Muscle layer of duodenum (tissue), 2 donors: Measurements from ENCODE around the gene FRAS1.
"Not testable (repeated sequence)": the region's sequence is repeated elsewhere in the genome, so short reads cannot be mapped to it uniquely, and the experiment has no call there.

Experiments used
- H3K27ac ChIP-seq: one replicate; pipeline ENCODE4 v1.7.0; 2013; ENCODE audit warnings: mild to moderate bottlenecking, low read length
- H3K27me3 ChIP-seq: one replicate; pipeline ENCODE4 v1.7.0; 2013; ENCODE audit warnings: low read depth, mild to moderate bottlenecking, control low read depth, low read length
- H3K36me3 ChIP-seq, 2 donors: one replicate each; pipeline ENCODE4 v1.7.0; 2013; ENCODE audit warnings: low read length in 2 of 2, control low read depth in 1 of 2, mild to moderate bottlenecking in 1 of 2; ENCODE audit not compliant: insufficient read depth in 2 of 2, control insufficient read depth in 1 of 2
- H3K4me1 ChIP-seq, 2 donors: one replicate each; pipeline ENCODE4 v1.7.0; 2013; ENCODE audit warnings: low read length in 2 of 2, mild to moderate bottlenecking in 2 of 2, control low read depth in 1 of 2, moderate library complexity in 1 of 2; ENCODE audit not compliant: insufficient read depth in 2 of 2, control insufficient read depth in 1 of 2
- H3K4me3 ChIP-seq, 2 donors: one replicate each; pipeline ENCODE4 v1.7.0; 2013; ENCODE audit warnings: low read length in 2 of 2, low read depth in 1 of 2, mild to moderate bottlenecking in 1 of 2
- H3K9me3 ChIP-seq, 2 donors: one replicate each; pipeline ENCODE4 v1.7.0; 2013; ENCODE audit warnings: low read length in 2 of 2, control low read depth in 1 of 2, mild to moderate bottlenecking in 1 of 2; ENCODE audit not compliant: control insufficient read depth in 1 of 2
- donor health status: healthy.

The FRAS1 gene

DNA sequence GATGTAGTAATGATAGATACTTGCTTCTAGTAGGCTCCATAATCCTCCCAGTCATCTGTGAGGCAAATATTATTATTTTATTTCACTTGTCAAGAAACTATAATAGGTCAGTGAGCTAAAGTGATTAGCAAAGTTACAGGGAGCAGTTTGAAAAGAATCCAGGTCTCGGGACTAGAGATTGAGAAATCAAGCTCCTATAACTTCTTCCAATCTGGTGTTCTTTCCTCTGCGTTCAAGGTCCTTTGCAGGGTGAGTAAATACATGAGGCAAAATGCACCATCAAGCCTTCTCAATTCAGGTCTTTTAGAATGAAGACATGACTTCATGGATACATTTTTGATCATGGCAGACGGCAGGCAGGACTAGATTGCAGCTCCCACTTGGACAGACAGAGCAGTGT lies 150.4 kb downstream of the FRAS1 start:
- Histone ChIP-seq H3K4me3 (no peak overlapping the region), H3K36me3 (no peaks in the 10 kb centered on the region), H3K27me3 (no peaks in the 10 kb centered on the region), H3K4me1 (no peaks in the 10 kb centered on the region), H3K27ac (no peak overlapping the region), H3K9me3 (no peaks in the 10 kb centered on the region)

DNA sequence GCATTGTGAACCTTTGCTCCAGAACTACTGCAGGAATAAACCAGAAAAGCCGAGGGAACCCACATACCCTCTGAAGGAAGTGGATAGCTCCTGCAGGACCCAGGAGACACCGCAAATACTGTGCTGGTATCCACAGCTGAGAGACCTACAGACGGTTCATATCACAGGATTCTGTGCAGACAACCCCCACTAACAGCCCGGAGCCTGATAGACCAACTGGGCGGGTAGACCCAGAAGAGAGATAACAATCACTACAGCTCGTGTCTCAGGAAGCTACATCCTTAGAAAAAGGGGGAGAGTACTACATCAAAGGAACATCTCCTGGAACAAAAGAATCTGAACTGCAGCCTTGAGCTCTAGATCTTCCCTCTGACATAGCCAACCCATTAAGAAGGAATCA lies 150.8 kb downstream of the FRAS1 start:
- no peak overlapping the region for H3K4me3 ChIP-seq
- no peaks in the 10 kb centered on the region for H3K27me3 ChIP-seq
- no peak overlapping the region for H3K27ac ChIP-seq
- no peaks in the 10 kb centered on the region for H3K36me3 ChIP-seq
- no peaks in the 10 kb centered on the region for H3K9me3 ChIP-seq
- H3K4me1 ChIP-seq, result no peaks in the 10 kb centered on the region

DNA sequence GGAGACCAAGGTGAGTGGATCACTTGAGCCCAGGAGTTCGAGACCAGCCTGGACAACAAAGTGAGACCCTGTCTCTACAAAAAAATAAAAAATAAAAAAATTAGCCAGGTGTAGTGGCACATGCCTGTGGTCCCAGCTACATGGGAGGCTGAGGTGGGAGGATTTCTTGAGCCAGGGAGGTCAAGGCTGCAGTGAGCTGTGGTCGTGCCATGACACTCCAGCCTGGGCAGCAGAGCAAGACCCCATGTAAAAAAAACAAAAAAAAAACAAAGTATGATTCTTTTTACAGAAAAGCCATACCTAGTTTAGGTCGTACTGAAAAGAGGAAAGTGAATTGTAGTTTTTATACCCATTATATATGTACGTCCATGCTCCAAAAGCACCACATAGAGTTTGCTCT lies 151.8 kb downstream of the FRAS1 start:
- not testable (repeated sequence) for H3K27me3 ChIP-seq, H3K4me1 ChIP-seq, H3K4me3 ChIP-seq, H3K27ac ChIP-seq, H3K9me3 ChIP-seq, H3K36me3 ChIP-seq

DNA sequence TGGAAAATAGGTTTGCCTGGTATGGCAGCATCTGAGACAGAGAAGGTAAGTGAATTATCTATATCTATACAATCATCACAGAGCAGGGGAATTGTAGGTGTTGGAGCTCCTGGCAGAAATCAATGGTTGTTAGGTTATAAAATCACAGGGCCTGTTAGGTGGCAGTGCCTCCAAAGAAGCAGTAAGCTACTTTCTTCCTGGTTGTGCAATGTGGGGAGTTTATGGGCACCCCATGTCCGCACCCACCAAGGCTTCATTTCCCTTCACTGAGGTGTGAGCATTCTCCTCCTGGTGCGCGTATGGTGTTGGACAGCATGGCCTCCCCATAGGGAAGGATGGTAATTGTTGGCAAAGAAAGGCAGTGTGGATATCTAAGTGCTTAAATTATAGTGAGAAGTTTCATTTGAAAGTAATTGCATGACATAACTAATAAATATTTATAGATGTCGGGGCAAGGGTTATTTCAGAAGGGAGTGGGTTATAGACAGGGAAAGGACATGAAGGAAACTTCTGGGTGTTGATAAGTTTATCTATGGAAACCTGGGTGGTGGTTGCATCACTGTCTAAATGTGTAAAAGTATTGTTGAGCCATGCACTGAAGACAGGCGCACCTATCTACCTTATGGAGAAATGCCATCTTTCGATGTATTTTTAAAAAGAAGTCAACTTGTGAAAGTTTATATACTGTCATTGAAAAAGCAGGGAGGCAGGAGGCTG lies 153.7 kb downstream of the FRAS1 start:
- no peak overlapping the region for H3K27ac ChIP-seq
- H3K4me3 ChIP-seq, result no peak overlapping the region

DNA sequence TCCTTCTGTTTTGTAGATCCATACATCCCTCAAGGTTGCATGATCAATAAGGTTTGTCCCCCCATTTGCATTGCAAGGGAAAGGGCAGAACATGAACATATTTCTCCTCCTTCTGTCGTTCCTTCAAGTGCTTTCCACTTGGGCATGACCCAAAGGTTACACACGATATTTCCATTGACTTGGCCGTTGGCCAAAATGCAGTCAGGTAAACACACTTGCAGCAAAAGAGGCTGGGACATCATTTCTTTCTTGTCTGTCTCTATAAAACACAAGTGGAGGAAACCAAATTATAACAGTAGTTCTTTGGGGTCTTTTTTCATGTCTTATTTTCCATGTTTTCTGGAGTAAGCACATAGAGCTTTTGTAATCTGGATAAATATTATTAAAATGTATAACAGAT lies 156.1 kb downstream of the FRAS1 start:
- H3K4me3 ChIP-seq, result no peak overlapping the region
- no peaks in the 10 kb centered on the region for H3K36me3 ChIP-seq
- no peaks in the 10 kb centered on the region for H3K9me3 ChIP-seq
- H3K27me3 ChIP-seq, result no peaks in the 10 kb centered on the region
- H3K27ac ChIP-seq, result no peak overlapping the region
- no peaks in the 10 kb centered on the region for H3K4me1 ChIP-seq

More for the DNA sequence above, 153.7 kb downstream of the FRAS1 start:
- Histone ChIP-seq H3K36me3 (no peaks in the 10 kb centered on the region), H3K4me1 (no peaks in the 10 kb centered on the region), H3K27me3 (no peaks in the 10 kb centered on the region), H3K9me3 (no peaks in the 10 kb centered on the region)

DNA sequence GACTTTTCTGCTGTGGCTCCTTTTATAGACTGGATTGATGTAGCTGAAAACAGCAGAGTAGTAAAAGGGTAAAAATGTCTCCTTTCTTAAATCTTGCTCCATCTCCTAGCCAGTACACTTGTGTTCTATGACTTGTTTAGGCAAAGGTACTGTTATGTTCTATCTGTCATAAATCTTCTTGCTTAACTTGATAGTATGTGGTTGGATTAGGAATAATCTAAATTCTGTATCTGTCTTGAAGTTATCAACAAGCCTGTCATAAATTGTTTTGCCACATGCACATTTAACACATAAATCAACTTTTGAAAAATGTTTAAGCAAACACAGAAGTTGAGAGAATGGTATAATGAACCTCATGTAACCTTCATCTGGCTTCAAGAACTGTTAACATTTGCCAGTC lies 157.0 kb downstream of the FRAS1 start:
- Histone ChIP-seq H3K4me1 (no peaks in the 10 kb centered on the region), H3K27me3 (no peaks in the 10 kb centered on the region), H3K27ac (no peak overlapping the region), H3K9me3 (no peaks in the 10 kb centered on the region), H3K36me3 (no peaks in the 10 kb centered on the region), H3K4me3 (no peak overlapping the region)

DNA sequence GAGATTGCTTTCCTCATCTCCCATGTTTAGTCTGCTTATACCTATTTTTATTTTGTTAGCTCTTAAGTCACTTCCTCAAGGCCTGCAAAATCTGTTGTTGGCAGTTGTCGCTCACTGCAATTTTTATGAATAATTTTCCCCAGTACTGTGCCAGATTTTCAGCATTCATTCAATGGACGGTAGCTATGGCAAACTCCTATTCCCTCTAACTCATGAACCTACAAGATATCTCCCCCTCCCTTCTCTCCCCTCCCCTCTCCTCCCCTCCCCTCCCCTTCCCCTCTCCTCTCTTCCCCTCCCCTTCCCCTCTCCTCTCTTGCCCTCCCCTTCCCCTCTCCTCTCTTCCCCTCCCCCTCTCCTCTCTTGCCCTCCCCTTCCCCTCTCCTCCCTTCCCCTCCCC lies 160.4 kb downstream of the FRAS1 start:
- Histone ChIP-seq H3K4me3 (no peak overlapping the region), H3K36me3 (no peaks in the 10 kb centered on the region), H3K4me1 (no peaks in the 10 kb centered on the region), H3K9me3 (no peaks in the 10 kb centered on the region), H3K27me3 (no peaks in the 10 kb centered on the region), H3K27ac (no peak overlapping the region)

DNA sequence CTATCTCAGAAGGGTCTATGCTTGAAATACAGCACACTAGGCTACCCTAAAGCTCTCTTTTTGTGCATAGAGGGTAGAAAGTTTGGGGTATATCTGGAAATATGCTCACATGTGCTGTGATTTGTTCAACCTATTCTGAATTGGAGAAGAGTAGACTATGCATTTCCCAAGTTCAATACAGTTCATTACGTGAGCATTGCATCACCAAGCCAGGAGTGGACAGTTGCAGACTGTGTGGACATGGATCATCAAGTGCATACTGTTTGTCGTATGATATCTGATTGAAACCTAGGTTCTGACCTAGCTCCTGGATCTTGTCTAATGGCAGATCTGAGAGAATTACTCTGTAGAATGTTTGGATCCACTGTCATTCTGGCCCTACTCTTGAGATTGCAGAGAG lies 161.1 kb downstream of the FRAS1 start:
- no peak overlapping the region for H3K27ac ChIP-seq
- no peak overlapping the region for H3K4me3 ChIP-seq
- no peaks in the 10 kb centered on the region for H3K27me3 ChIP-seq
- H3K4me1 ChIP-seq, result no peaks in the 10 kb centered on the region
- H3K36me3 ChIP-seq, result no peaks in the 10 kb centered on the region
- H3K9me3 ChIP-seq, result no peaks in the 10 kb centered on the region

DNA sequence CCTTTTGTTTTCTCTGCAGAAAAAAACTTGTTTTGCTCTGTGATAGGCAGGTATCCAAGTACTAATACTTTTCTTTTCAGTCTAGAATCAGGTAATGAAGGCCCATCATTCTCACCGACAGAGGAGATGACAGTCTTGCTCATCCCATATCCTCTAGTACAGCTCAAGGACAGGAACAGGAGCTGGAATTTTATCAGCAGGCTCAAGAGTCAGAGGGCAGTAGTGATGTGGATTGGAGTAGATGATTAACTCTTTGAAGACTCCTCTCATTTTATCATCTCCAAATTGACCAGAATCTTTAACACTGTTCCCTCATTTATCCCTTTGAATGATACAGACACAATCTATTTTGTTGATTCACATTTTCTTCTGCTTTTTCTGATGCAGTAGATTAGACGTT lies 162.7 kb downstream of the FRAS1 start:
- no peak overlapping the region for H3K27ac ChIP-seq
- H3K9me3 ChIP-seq, result no peaks in the 10 kb centered on the region
- no peaks in the 10 kb centered on the region for H3K27me3 ChIP-seq
- no peak overlapping the region for H3K4me3 ChIP-seq
- no peaks in the 10 kb centered on the region for H3K4me1 ChIP-seq
- no peaks in the 10 kb centered on the region for H3K36me3 ChIP-seq

DNA sequence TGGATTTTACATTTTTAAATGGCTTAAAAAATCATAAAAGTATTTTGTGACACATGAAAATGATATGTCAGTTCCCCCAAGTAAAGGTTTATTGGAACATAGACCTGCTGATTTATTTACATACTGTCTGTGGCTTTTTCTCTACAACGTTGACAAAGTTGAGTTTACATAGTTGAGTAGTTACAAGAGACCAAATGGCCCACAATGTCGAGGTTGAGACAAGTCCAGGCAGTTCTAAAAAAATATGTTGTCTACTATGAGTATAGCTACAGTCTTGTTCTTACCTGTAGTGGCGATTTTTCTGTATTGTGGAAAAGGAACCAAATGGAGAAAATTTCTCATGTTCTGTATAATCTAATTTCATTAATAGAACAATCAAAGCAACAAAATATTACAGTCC lies 163.2 kb downstream of the FRAS1 start:
- Histone ChIP-seq H3K27me3 (no peaks in the 10 kb centered on the region), H3K27ac (no peak overlapping the region), H3K9me3 (no peaks in the 10 kb centered on the region), H3K4me1 (no peaks in the 10 kb centered on the region), H3K4me3 (no peak overlapping the region), H3K36me3 (no peaks in the 10 kb centered on the region)

DNA sequence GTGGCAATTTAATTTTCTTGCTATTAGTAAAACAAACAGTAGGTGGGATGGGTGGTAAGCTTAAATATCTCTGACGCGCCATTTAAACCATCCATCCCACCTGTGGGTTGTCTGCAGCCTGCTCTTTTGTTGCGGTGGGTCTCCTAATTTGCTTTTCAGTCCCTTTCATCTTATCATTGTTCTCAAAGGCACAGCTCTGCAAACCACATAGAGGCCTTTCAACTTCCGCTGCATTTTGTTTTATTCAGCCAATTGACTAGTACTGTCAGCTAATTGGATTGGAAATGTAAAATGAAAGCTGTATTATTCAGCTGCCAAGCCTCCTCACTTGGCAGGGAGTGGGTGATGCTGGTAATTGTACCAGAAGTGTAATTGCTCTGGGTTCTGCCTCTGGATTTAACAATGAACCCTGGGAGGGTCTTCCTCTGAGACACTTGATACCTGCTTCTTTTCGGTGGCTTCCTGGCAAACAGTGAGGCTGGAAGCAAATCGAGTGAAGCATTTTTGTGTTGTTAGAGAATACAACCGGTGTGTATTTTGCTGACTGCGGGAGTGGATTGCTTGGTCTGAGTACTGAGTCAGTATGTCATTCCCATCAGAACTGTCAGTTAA lies 165.6 kb downstream of the FRAS1 start:
- Histone ChIP-seq H3K9me3 (peaks cover 0 to 3% of the 10 kb centered on the region in 2 donors), H3K4me3 (no peak overlapping the region), H3K27me3 (no peaks in the 10 kb centered on the region), H3K4me1 (no peaks in the 10 kb centered on the region), H3K36me3 (no peaks in the 10 kb centered on the region), H3K27ac (no peak overlapping the region)

DNA sequence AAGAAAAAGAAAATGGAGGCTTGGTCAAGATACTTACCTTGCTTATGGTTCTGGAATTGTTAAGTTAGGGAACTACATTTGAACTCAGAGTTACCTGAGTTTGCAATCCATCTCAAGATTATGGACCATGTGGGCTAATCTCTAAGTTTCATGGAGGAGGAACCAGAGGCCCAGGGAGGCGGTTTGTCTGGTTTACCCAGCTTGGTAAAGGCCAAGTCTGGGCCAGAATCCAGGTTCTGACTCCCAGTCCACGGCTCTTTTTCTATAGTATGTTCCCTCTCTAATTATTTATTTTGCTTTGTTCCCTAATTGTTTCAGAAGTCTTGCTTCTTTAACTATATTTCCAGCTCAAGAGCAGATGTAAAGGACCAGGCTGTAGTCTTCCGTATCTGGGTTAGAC lies 168.1 kb downstream of the FRAS1 start:
- H3K36me3 ChIP-seq, result no peaks in the 10 kb centered on the region
- H3K27ac ChIP-seq, result no peak overlapping the region
- H3K9me3 ChIP-seq, result peaks cover 0 to 3% of the 10 kb centered on the region in 2 donors
- H3K4me1 ChIP-seq, result no peaks in the 10 kb centered on the region
- no peak overlapping the region for H3K4me3 ChIP-seq
- no peaks in the 10 kb centered on the region for H3K27me3 ChIP-seq
